Neural progenitor cell (in vitro differentiated cells): ENCODE data around the gene GAB2. TPM values are rescaled to one million over a fixed set of nuclear protein-coding genes. Genes with fewer than 3 reads are reported as not detected.
A peak's percentile ranks its signal among the peaks of the same experiment; 100 is the strongest.

Source experiments
- DNase-seq: peaks from one replicate; pipeline ENCODE4 v3.0.0-alpha.2; 2016; ENCODE audit warnings: low spot score
- H2AFZ ChIP-seq: fragments of 200-600 bp; sonication (generic); replicated peaks from 2 replicates; pipeline ENCODE4 v1.6.1; 2016; ENCODE audit warnings: antibody characterized with exemption
- H3F3A ChIP-seq: fragments of 200-600 bp; sonication (generic); 2 replicates; pipeline ENCODE4 v1.6.1; 2016; ENCODE audit warnings: antibody characterized with exemption, low read depth
- H3K27ac ChIP-seq: fragments of 200-600 bp; sonication (generic); 2 replicates; pipeline ENCODE4 v1.5.1; 2016; ENCODE audit warnings: mild to moderate bottlenecking
- H3K27me3 ChIP-seq: fragments of 200-600 bp; sonication (generic); 2 replicates; pipeline ENCODE4 v1.6.1; 2016; ENCODE audit warnings: mild to moderate bottlenecking, moderate library complexity
- H3K36me3 ChIP-seq: fragments of 200-600 bp; sonication (generic); 2 replicates; pipeline ENCODE4 v1.5.1; 2016
- H3K4me1 ChIP-seq: fragments of 200-600 bp; sonication (generic); 2 replicates; pipeline ENCODE4 v1.6.1; 2016; ENCODE audit warnings: mixed run types
- H3K4me2 ChIP-seq: fragments of 200-600 bp; sonication (generic); 2 replicates; pipeline ENCODE4 v1.6.1; 2016
- H3K4me3 ChIP-seq: fragments of 200-600 bp; sonication (generic); 2 replicates; pipeline ENCODE4 v1.5.1; 2016
- H3K79me2 ChIP-seq: fragments of 200-600 bp; sonication (generic); 2 replicates; pipeline ENCODE4 v1.6.1; 2016; ENCODE audit warnings: low read depth
- H3K9ac ChIP-seq: fragments of 200-600 bp; sonication (generic); 2 replicates; pipeline ENCODE4 v1.6.1; 2016
- H3K9me3 ChIP-seq: fragments of 200-600 bp; sonication (generic); 2 replicates; pipeline ENCODE4 v1.5.1; 2016; ENCODE audit warnings: low read depth
- H4K20me1 ChIP-seq: fragments of 200-600 bp; sonication (generic); 2 replicates; pipeline ENCODE4 v1.6.1; 2016; ENCODE audit warnings: low read depth
- H3K27ac Mint-ChIP-seq: 3 replicates; pipeline ENCODE4 v1.8.0; 2021; ENCODE audit warnings: mixed read lengths
- H3K27me3 Mint-ChIP-seq: 2 replicates; pipeline ENCODE4 v1.8.0; 2022; ENCODE audit warnings: low read depth, mild to moderate bottlenecking, inconsistent platforms, moderate library complexity, mixed read lengths; ENCODE audit not compliant: insufficient read depth
- H3K36me3 Mint-ChIP-seq: 3 replicates; pipeline ENCODE4 v1.8.0; 2021; ENCODE audit warnings: mixed read lengths
- H3K4me1 Mint-ChIP-seq: 3 replicates; pipeline ENCODE4 v1.8.0; 2021; ENCODE audit warnings: mixed read lengths
- H3K4me3 Mint-ChIP-seq: 3 replicates; pipeline ENCODE4 v1.8.0; 2021; ENCODE audit warnings: mild to moderate bottlenecking, moderate library complexity, mixed read lengths
- H3K9me3 Mint-ChIP-seq: 3 replicates; pipeline ENCODE4 v1.8.0; 2020; ENCODE audit warnings: mixed read lengths
- CTCF ChIP-seq: fragments of 200-600 bp; sonication (generic); IDR thresholded peaks from 2 replicates; pipeline ENCODE4 v1.5.1; 2017; ENCODE audit warnings: antibody characterized with exemption, mild to moderate bottlenecking
- EZH2 ChIP-seq: fragments of 200-600 bp; sonication (generic); IDR thresholded peaks from 2 replicates; pipeline ENCODE4 v1.6.1; 2017; ENCODE audit warnings: antibody characterized with exemption, mild to moderate bottlenecking, moderate library complexity
- EZH2phosphoT487 ChIP-seq: fragments of 200-600 bp; sonication (generic); IDR thresholded peaks from 2 replicates; pipeline ENCODE4 v1.6.1; 2017; ENCODE audit warnings: antibody characterized with exemption
- total RNA-seq: library from RNA; depleted of rRNA; stranded (reverse); fragments of >200 nt; gene quantifications from 2 replicates; pipeline ENCODE4 v1.2.3, GENCODE V29; 2015; ENCODE audit warnings: low replicate concordance

The GAB2 gene
- total RNA-seq, 1 donor from 2014 or later: 11.1 TPM

- H3K36me3 Mint-ChIP-seq: no peaks in the 10 kb centered on the region
- peaks cover 20% of the 10 kb centered on the region for H3K27me3 Mint-ChIP-seq
- H3K4me3 Mint-ChIP-seq: peak overlapping the region; percentile 92
- no peaks in the 10 kb centered on the region for H3K9me3 ChIP-seq
- H3K9me3 Mint-ChIP-seq: no peaks in the 10 kb centered on the region
- peak overlapping the region; percentile 21 for H3K27ac ChIP-seq
- peaks cover 48% of the 10 kb centered on the region for H3F3A ChIP-seq
- H3K4me3 ChIP-seq: peak overlapping the region; percentile 67
- no peak overlapping the region for H3K9ac ChIP-seq
- no peaks in the 10 kb centered on the region for H3K36me3 ChIP-seq
- peaks cover 22% of the 10 kb centered on the region for H4K20me1 ChIP-seq
- H3K4me1 Mint-ChIP-seq: peaks cover 31% of the 10 kb centered on the region
- H3K27me3 ChIP-seq: peaks cover 18% of the 10 kb centered on the region
- H3K27ac Mint-ChIP-seq: no peak overlapping the region
- peak overlapping the region; percentile 87 for H3K4me2 ChIP-seq
- no peak for TF ChIP-seq EZH2phosphoT487
- no peak for TF ChIP-seq EZH2
- TF ChIP-seq CTCF: peak; percentile 24
- peak; percentile 94 for DNase-seq
- peaks cover 34% of the 10 kb centered on the region for H3K79me2 ChIP-seq
- peaks cover 20% of the 10 kb centered on the region for H3K4me1 ChIP-seq
- peak overlapping the region; percentile 78 for H2AFZ ChIP-seq
These were observed 416 bp upstream of the GAB2 start for GRCh38 chr11:78417888-78418583.

- Histone ChIP-seq H3K27me3 (peaks cover 18% of the 10 kb centered on the region), H4K20me1 (peaks cover 22% of the 10 kb centered on the region), H3K9me3 (no peaks in the 10 kb centered on the region), H3K9ac (no peak overlapping the region), H3K4me1 (peaks cover 20% of the 10 kb centered on the region), H3F3A (peaks cover 51% of the 10 kb centered on the region), H2AFZ (peak overlapping the region; percentile 85), H3K36me3 (no peaks in the 10 kb centered on the region), H3K4me3 (peak overlapping the region; percentile 67), H3K79me2 (peaks cover 49% of the 10 kb centered on the region), H3K27ac (peak overlapping the region; percentile 70), H3K4me2 (peak overlapping the region; percentile 75)
- Mint-ChIP-seq H3K4me3 (peak overlapping the region; percentile 94), H3K27me3 (peaks cover 20% of the 10 kb centered on the region), H3K36me3 (no peaks in the 10 kb centered on the region), H3K9me3 (no peaks in the 10 kb centered on the region), H3K27ac (peak overlapping the region; percentile 83), H3K4me1 (peaks cover 31% of the 10 kb centered on the region)
- DNase-seq: peak; percentile 89
- TF ChIP-seq CTCF (peak; percentile 68), EZH2phosphoT487 (no peak), EZH2 (no peak)
These were observed 1.1 kb downstream of the GAB2 start for GRCh38 chr11:78416285-78417174.

GRCh38 chr11:78415338-78415737 is 2.3 kb downstream of the GAB2 start:
- Histone ChIP-seq H3K27ac (no peak overlapping the region), H3K9ac (no peak overlapping the region), H3K4me2 (no peak overlapping the region), H3F3A (peaks cover 51% of the 10 kb centered on the region), H4K20me1 (peaks cover 22% of the 10 kb centered on the region), H3K4me1 (peaks cover 20% of the 10 kb centered on the region), H3K27me3 (peaks cover 18% of the 10 kb centered on the region), H3K36me3 (peaks cover 1% of the 10 kb centered on the region), H3K79me2 (peaks cover 61% of the 10 kb centered on the region), H2AFZ (no peak overlapping the region), H3K4me3 (no peak overlapping the region), H3K9me3 (peaks cover 1% of the 10 kb centered on the region)
- H3K27ac Mint-ChIP-seq: no peak overlapping the region
- DNase-seq: no peak
- TF ChIP-seq EZH2phosphoT487 (no peak), EZH2 (no peak), CTCF (no peak)
- peaks cover 17% of the 10 kb centered on the region for H3K27me3 Mint-ChIP-seq
- H3K4me3 Mint-ChIP-seq: no peak overlapping the region
- peaks cover 27% of the 10 kb centered on the region for H3K4me1 Mint-ChIP-seq
- H3K9me3 Mint-ChIP-seq: peaks cover 5% of the 10 kb centered on the region
- H3K36me3 Mint-ChIP-seq: peaks cover 3% of the 10 kb centered on the region
